Ishikawa (cell line): ENCODE measurements around the gene ASCC1.

ENCODE experiments used
- CEBPB ChIP-seq: IDR thresholded peaks from 2 replicates; pipeline ENCODE4 v1.6.1; 2012
- CREB1 ChIP-seq: IDR thresholded peaks from 2 replicates; pipeline ENCODE4 v1.6.1; 2012; ENCODE audit warnings: low read depth
- EGR1 ChIP-seq: IDR thresholded peaks from 2 replicates; pipeline ENCODE4 v1.6.1; 2012
- EP300 ChIP-seq: IDR thresholded peaks from 2 replicates; pipeline ENCODE4 v1.6.1; 2012; ENCODE audit warnings: borderline replicate concordance
- FOXM1 ChIP-seq: IDR thresholded peaks from 2 replicates; pipeline ENCODE4 v1.6.1; 2012; ENCODE audit warnings: low read depth, borderline replicate concordance
- MAX ChIP-seq: IDR thresholded peaks from 2 replicates; pipeline ENCODE4 v1.6.1; 2012
- NFIC ChIP-seq: IDR thresholded peaks from 2 replicates; pipeline ENCODE4 v1.6.1; 2012
- RAD21 ChIP-seq: IDR thresholded peaks from 2 replicates; pipeline ENCODE4 v1.6.1; 2012; ENCODE audit warnings: low read depth
- REST ChIP-seq: IDR thresholded peaks from 2 replicates; pipeline ENCODE4 v1.6.1; 2012; ENCODE audit warnings: low read depth, mild to moderate bottlenecking
- TAF1 ChIP-seq: IDR thresholded peaks from 2 replicates; pipeline ENCODE4 v1.6.1; 2012; ENCODE audit warnings: low read depth, mild to moderate bottlenecking
- TCF12 ChIP-seq: IDR thresholded peaks from 2 replicates; pipeline ENCODE4 v1.6.1; 2012; ENCODE audit warnings: low read depth
- TEAD4 ChIP-seq: IDR thresholded peaks from 2 replicates; pipeline ENCODE4 v1.6.1; 2012
- USF1 ChIP-seq: IDR thresholded peaks from 2 replicates; pipeline ENCODE4 v1.6.1; 2012
- YY1 ChIP-seq: IDR thresholded peaks from 2 replicates; pipeline ENCODE4 v1.6.1; 2012; ENCODE audit warnings: low read depth
- ZBTB7A ChIP-seq: IDR thresholded peaks from 2 replicates; pipeline ENCODE4 v1.6.1; 2012; ENCODE audit warnings: low read depth

The ASCC1 gene

GRCh38 chr10:72261784-72262404 lies 45.8 kb upstream of the ASCC1 start:
- TF ChIP-seq MAX: no peak
- no peak for TF ChIP-seq RAD21
- TF ChIP-seq NFIC: no peak
- no peak for TF ChIP-seq EP300

- TF ChIP-seq ZBTB7A: peak; percentile 99
- peak; percentile 70 for TF ChIP-seq MAX
- TF ChIP-seq CREB1: no peak
Measured at GRCh38 chr10:72260976-72261783, 45.1 kb upstream of the ASCC1 start.

GRCh38 chr10:72260239-72260975 lies 44.3 kb upstream of the ASCC1 start:
- TF ChIP-seq YY1: no peak
- TF ChIP-seq NFIC: no peak
- TF ChIP-seq REST: no peak
- no peak for TF ChIP-seq TEAD4
- TF ChIP-seq TCF12: no peak
- no peak for TF ChIP-seq EGR1
- TF ChIP-seq RAD21: no peak
- no peak for TF ChIP-seq ZBTB7A
- no peak for TF ChIP-seq MAX
- TF ChIP-seq EP300: no peak
- no peak for TF ChIP-seq CREB1
- TF ChIP-seq CEBPB: no peak
- TF ChIP-seq FOXM1: no peak
- TF ChIP-seq USF1: no peak
- TF ChIP-seq TAF1: no peak

- TF ChIP-seq TEAD4: no peak
- TF ChIP-seq TAF1: no peak
- no peak for TF ChIP-seq TCF12
- TF ChIP-seq RAD21: no peak
- no peak for TF ChIP-seq CEBPB
- no peak for TF ChIP-seq FOXM1
- no peak for TF ChIP-seq MAX
- no peak for TF ChIP-seq EGR1
- no peak for TF ChIP-seq CREB1
- no peak for TF ChIP-seq REST
- no peak for TF ChIP-seq USF1
- no peak for TF ChIP-seq EP300
- TF ChIP-seq NFIC: no peak
- no peak for TF ChIP-seq YY1
- no peak for TF ChIP-seq ZBTB7A
Measured at GRCh38 chr10:72259491-72260238, 43.6 kb upstream of the ASCC1 start.
